22Rv1 (cell line): ENCODE measurements around the gene TFPI.

ENCODE experiments used
- CTCF ChIP-seq: fragments of 450-650 bp; IDR thresholded peaks from 2 replicates; pipeline ENCODE4 v1.5.1; 2017; ENCODE audit warnings: mild to moderate bottlenecking
- ZFX ChIP-seq: fragments of 450-650 bp; IDR thresholded peaks from 2 replicates; pipeline ENCODE4 v1.6.1; 2017; ENCODE audit warnings: antibody characterized with exemption, borderline replicate concordance

DNA sequence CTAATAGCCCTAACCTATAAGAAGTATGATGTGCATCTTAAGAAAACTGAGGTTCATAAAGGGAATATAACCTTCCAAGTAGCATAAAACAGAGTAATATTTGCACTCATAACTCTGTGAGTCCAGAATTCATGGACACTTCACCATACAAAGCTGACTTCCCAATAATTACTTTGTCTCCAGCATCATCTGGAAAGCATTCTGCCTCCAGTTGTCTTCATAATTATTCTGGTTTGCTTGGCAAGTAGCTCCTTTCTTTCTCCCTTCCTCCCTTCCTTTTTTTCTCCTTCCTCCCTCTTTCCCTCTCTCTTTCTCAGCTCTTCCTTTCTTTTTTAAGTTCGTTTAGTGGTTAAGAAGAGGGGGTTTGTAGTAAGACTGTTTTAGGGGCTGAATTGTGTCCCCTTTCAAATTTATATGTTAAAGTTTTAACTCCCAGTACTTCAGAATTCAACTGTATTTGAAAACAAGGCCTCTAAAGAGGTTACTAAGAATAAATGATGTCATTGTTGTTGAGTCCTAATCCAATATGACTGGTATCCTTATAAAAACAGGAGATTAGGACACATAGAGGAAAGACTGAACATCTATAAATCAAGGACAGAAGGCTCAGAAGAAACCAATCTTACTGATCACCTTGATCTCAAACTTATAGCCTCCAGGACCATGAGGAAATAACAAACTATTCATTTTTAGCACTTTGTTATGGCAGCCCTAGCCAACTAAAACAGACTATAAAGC is 28.9 kb downstream of the TFPI start:
- TF ChIP-seq CTCF = no peak
- no peak for TF ChIP-seq ZFX
